Measurements from ENCODE around the gene COL2A1.

Gene COL2A1

DNA sequence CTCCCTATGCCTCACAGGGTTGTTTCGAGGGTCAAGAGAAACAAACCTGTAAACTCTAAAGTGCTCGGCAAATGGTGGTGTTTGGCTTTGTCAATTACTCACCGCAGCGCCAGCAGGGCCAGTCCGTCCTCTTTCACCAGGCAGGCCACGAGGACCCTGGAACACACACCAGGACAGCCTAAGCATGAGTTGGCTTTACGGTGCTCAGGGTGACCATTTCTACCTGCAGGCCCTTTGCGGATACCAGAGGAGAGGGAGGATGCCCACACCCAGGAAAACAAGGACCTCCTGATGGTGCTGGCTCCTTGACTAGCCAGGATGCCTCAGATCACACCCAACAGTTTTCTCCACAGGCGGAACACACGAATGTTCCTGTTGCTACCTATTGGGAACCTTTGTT is 11.5 kb downstream of the COL2A1 start:
- Histone ChIP-seq H4K20me1 (ENCODE audit: low read depth, low read length) (no peaks in the 10 kb centered on the region), H3K4me2 (ENCODE audit: low read depth, low read length, poor library complexity, severe bottlenecking) (no peak overlapping the region), H2AFZ (ENCODE audit: low read depth, low read length, severe bottlenecking) (no peak overlapping the region), H3K4me3 (ENCODE audit: insufficient read depth, low read length, poor library complexity, severe bottlenecking) (no peak overlapping the region), H3K9me2 (replicated peaks; ENCODE audit: insufficient read depth, low read length) (no peaks in the 10 kb centered on the region), H3K36me3 (ENCODE audit: low read length) (no peaks in the 10 kb centered on the region), H3K27ac (ENCODE audit: low read depth, low read length) (no peak overlapping the region), H3K9ac (ENCODE audit: low read length) (no peak overlapping the region), H3K79me2 (ENCODE audit: insufficient read depth, low read length) (no peaks in the 10 kb centered on the region), H3F3A (ENCODE audit: insufficient read depth) (no peaks in the 10 kb centered on the region), H3K9me3 (ENCODE audit: insufficient read depth, low read length) (no peaks in the 10 kb centered on the region), H3K27me3 (ENCODE audit: low read length) (no peaks in the 10 kb centered on the region)
- TF ChIP-seq EZH2phosphoT487 (conservative IDR thresholded peaks at IDR 0.05; ENCODE audit: low read length) = no peak
- TF ChIP-seq, protein P1, sequence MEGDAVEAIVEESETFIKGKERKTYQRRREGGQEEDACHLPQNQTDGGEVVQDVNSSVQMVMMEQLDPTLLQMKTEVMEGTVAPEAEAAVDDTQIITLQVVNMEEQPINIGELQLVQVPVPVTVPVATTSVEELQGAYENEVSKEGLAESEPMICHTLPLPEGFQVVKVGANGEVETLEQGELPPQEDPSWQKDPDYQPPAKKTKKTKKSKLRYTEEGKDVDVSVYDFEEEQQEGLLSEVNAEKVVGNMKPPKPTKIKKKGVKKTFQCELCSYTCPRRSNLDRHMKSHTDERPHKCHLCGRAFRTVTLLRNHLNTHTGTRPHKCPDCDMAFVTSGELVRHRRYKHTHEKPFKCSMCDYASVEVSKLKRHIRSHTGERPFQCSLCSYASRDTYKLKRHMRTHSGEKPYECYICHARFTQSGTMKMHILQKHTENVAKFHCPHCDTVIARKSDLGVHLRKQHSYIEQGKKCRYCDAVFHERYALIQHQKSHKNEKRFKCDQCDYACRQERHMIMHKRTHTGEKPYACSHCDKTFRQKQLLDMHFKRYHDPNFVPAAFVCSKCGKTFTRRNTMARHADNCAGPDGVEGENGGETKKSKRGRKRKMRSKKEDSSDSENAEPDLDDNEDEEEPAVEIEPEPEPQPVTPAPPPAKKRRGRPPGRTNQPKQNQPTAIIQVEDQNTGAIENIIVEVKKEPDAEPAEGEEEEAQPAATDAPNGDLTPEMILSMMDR (IDR thresholded peaks at IDR 0.05; ENCODE audit: insufficient read depth, low read length, poor library complexity, severe bottlenecking) = no peak

DNA sequence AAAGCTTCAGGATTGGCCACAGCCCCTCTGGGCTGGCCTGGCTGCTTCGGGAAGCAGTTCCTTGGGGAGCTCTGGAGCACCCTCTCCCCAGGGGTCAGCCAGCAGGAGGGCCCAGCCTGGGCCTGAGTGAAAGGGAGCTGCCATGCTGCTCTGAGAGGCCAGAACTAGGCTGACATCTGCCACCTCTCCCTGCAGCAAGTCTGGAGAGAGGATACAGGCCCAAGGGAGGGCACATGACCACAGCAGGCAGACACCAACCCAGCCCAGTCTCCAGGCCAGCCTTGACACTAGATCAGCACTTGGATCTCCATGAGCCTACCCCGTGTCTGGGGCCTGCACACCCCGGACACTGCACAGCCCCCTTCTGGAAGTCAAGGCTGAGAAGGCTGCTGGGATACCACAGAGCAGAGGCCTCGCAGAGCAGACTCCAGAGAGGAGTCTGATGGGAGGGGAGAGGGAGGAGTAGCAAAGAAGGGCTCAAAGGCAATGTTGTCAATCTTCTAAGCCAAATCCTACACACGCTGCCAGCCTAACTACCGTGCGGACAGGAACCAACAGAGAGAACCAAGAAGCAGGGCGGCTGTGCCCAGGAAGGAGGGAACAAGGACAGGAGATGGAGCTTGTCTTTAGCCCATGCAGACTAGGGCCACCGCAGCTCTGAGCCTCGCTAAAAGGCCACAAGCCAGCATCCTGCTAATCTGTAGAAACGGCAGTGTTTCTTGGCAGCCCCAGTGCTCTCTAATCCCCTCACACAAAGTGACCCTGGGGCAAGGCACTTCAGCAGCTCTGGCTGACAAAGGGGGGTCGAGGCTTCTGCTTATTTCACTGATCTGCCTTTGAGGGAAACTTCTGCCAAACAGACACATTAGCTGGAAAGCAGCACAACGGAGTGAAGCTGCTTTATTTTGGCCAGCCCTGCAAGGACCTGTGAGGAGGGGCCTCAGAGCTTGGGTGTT is 12.9 kb downstream of the COL2A1 start:
- Histone ChIP-seq H3K27ac (ENCODE audit: low read depth, low read length) (no peak overlapping the region), H3F3A (ENCODE audit: insufficient read depth) (no peaks in the 10 kb centered on the region), H2AFZ (ENCODE audit: low read depth, low read length, severe bottlenecking) (no peak overlapping the region), H3K9me2 (replicated peaks; ENCODE audit: insufficient read depth, low read length) (no peaks in the 10 kb centered on the region), H3K27me3 (ENCODE audit: low read length) (no peaks in the 10 kb centered on the region), H4K20me1 (ENCODE audit: low read depth, low read length) (no peaks in the 10 kb centered on the region), H3K9ac (ENCODE audit: low read length) (no peak overlapping the region), H3K36me3 (ENCODE audit: low read length) (no peaks in the 10 kb centered on the region), H3K4me3 (ENCODE audit: insufficient read depth, low read length, poor library complexity, severe bottlenecking) (no peak overlapping the region), H3K79me2 (ENCODE audit: insufficient read depth, low read length) (no peaks in the 10 kb centered on the region), H3K9me3 (ENCODE audit: insufficient read depth, low read length) (no peaks in the 10 kb centered on the region), H3K4me2 (ENCODE audit: low read depth, low read length, poor library complexity, severe bottlenecking) (no peak overlapping the region)
- TF ChIP-seq, protein P1 (IDR thresholded peaks at IDR 0.05; ENCODE audit: insufficient read depth, low read length, poor library complexity, severe bottlenecking) = no peak
- no peak for TF ChIP-seq EZH2phosphoT487 (conservative IDR thresholded peaks at IDR 0.05; ENCODE audit: low read length)

DNA sequence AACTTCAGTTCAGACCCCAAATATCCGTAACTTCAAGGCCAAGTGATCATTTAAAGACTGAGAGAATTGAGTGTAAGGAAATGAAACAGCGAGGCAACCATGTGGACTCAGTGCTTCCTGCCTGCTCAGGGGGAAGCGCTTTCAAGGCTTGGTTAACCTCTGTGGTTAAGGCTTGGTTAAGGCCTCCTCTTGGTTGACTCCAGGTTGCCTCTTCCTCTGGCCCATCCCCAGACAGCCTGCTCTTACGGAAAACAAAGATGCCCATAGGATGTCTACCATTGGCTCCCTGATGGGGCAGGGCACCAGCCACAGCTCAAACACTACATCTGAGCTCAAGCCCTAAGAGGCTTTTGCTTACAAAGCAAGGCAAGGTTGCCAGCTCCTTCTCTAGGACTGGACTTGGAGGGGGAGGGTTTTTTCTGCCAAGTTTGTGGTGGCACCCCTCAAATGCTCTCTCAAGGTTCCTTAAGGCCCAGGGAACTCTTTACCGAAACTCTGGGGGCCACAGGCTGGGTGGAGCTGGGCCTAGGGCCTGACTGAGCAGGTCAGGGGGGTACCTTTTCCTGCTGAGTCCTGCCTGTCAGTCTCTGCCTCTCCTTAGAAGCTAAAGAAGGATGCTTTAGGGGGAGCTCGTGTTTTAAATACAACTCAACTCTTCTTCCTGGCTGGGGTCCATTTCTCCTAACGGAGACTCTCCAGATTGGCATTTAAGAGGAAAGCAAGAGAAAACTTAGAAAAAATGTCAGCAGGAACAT is 13.7 kb downstream of the COL2A1 start:
- no peak overlapping the region for H2AFZ ChIP-seq (ENCODE audit: low read depth, low read length, severe bottlenecking)
- H3K9ac ChIP-seq (ENCODE audit: low read length) = no peak overlapping the region
- no peak for TF ChIP-seq EZH2phosphoT487 (conservative IDR thresholded peaks at IDR 0.05; ENCODE audit: low read length)
- TF ChIP-seq, protein P1 (IDR thresholded peaks at IDR 0.05; ENCODE audit: insufficient read depth, low read length, poor library complexity, severe bottlenecking) = no peak
- H3K9me2 ChIP-seq (replicated peaks; ENCODE audit: insufficient read depth, low read length) = no peaks in the 10 kb centered on the region
- H4K20me1 ChIP-seq (ENCODE audit: low read depth, low read length) = no peaks in the 10 kb centered on the region
- H3F3A ChIP-seq (ENCODE audit: insufficient read depth) = no peaks in the 10 kb centered on the region
- H3K9me3 ChIP-seq (ENCODE audit: insufficient read depth, low read length) = no peaks in the 10 kb centered on the region
- H3K36me3 ChIP-seq (ENCODE audit: low read length) = no peaks in the 10 kb centered on the region
- no peak overlapping the region for H3K4me2 ChIP-seq (ENCODE audit: low read depth, low read length, poor library complexity, severe bottlenecking)
- no peak overlapping the region for H3K27ac ChIP-seq (ENCODE audit: low read depth, low read length)
- no peaks in the 10 kb centered on the region for H3K27me3 ChIP-seq (ENCODE audit: low read length)
- H3K4me3 ChIP-seq (ENCODE audit: insufficient read depth, low read length, poor library complexity, severe bottlenecking) = no peak overlapping the region
- no peaks in the 10 kb centered on the region for H3K79me2 ChIP-seq (ENCODE audit: insufficient read depth, low read length)
